HFF-Myc (cell line): Measurements from ENCODE around the gene OR5B3.

Experiments used
- DNase-seq: peaks from one replicate; pipeline ENCODE4 v3.0.0-alpha.2; 2011; ENCODE audit warnings: low read depth; ENCODE audit errors: extremely low read depth
- H3K4me3 ChIP-seq: replicated peaks from 2 replicates; pipeline ENCODE4 v1.5.1; 2011; ENCODE audit warnings: low read depth, mild to moderate bottlenecking, control low read depth, low read length
- CTCF ChIP-seq: IDR thresholded peaks from 2 replicates; pipeline ENCODE4 v1.5.1; 2012; ENCODE audit warnings: mild to moderate bottlenecking, low read depth, low read length, control low read depth; ENCODE audit errors: missing control alignments

Gene OR5B3

GRCh38 chr11:58391879-58392278 is 14.8 kb downstream of the OR5B3 start:
- no peak overlapping the region for H3K4me3 ChIP-seq
- DNase-seq: no peak
- TF ChIP-seq CTCF: no peak

- TF ChIP-seq CTCF: no peak
- DNase-seq: no peak
- no peak overlapping the region for H3K4me3 ChIP-seq
Observed at GRCh38 chr11:58390551-58391063, 16.1 kb downstream of the OR5B3 start.

GRCh38 chr11:58358969-58359368 is 47.7 kb downstream of the OR5B3 start, which contains the start of gene OR5B17:
TSS of gene OR5B17 (minus strand) at chr11:58359069. CDS start at chr11:58359069, 0 bp downstream.
- no peak for DNase-seq
- H3K4me3 ChIP-seq: no peak within 1 kb of the TSS
- no peak for TF ChIP-seq CTCF

GRCh38 chr11:58354727-58355126 is 51.9 kb downstream of the OR5B3 start:
- TF ChIP-seq CTCF: no peak
- DNase-seq: no peak
- no peak overlapping the region for H3K4me3 ChIP-seq
